ENCODE measurements around the gene TMEM250. TPM values are rescaled to one million over a fixed set of nuclear protein-coding genes. Genes with fewer than 3 reads are reported as not detected.
A peak's percentile ranks its signal among the peaks of the same experiment; 100 is the strongest.

TMEM250 gene
- total RNA-seq, 1 donor from 2014 or later, result 24.0 TPM

- Histone ChIP-seq H3K27ac (ENCODE audit: low read depth, low read length) (no peak overlapping the region), H3K9me3 (ENCODE audit: control insufficient read depth in 3 of 3, low read length in 3 of 3) (no peaks in the 10 kb centered on the region), H3K27me3 (ENCODE audit: control insufficient read depth in 3 of 3, insufficient read depth in 3 of 3, low read length in 3 of 3) (peaks cover 0 to 16% (median 14%) of the 10 kb centered on the region in 3 donors), H3K4me1 (ENCODE audit: control insufficient read depth in 3 of 3, insufficient read depth in 3 of 3, low read length in 3 of 3) (peaks cover 14 to 25% (median 14%) of the 10 kb centered on the region in 3 donors), H3K4me3 (ENCODE audit: low read length in 3 of 3) (no peak overlapping the region), H3K9ac (ENCODE audit: low read depth in 1 of 3, low read length in 3 of 3) (no peak overlapping the region), H3K36me3 (ENCODE audit: control insufficient read depth in 3 of 3, insufficient read depth in 3 of 3, low read length in 3 of 3) (no peaks in the 10 kb centered on the region)
Observed at GRCh38 chr9:136098844-136099243, 19.8 kb downstream of the TMEM250 start.

- Histone ChIP-seq H3K4me3 (ENCODE audit: low read length in 3 of 3) (no peak overlapping the region), H3K27ac (ENCODE audit: low read depth, low read length) (no peak overlapping the region), H3K36me3 (ENCODE audit: control insufficient read depth in 3 of 3, insufficient read depth in 3 of 3, low read length in 3 of 3) (no peaks in the 10 kb centered on the region), H3K27me3 (ENCODE audit: control insufficient read depth in 3 of 3, insufficient read depth in 3 of 3, low read length in 3 of 3) (peaks cover 0 to 16% (median 8%) of the 10 kb centered on the region in 3 donors), H3K9me3 (ENCODE audit: control insufficient read depth in 3 of 3, low read length in 3 of 3) (no peaks in the 10 kb centered on the region), H3K9ac (ENCODE audit: low read depth in 1 of 3, low read length in 3 of 3) (peak overlapping the region in 1 of 3 donors; percentile 33), H3K4me1 (ENCODE audit: control insufficient read depth in 3 of 3, insufficient read depth in 3 of 3, low read length in 3 of 3) (peaks cover 17 to 25% (median 17%) of the 10 kb centered on the region in 3 donors)
Observed at GRCh38 chr9:136098210-136098609, 20.5 kb downstream of the TMEM250 start.

- Histone ChIP-seq H3K27me3 (ENCODE audit: control insufficient read depth in 3 of 3, insufficient read depth in 3 of 3, low read length in 3 of 3) (peaks cover 0 to 14% (median 6%) of the 10 kb centered on the region in 3 donors), H3K4me3 (ENCODE audit: low read length in 3 of 3) (peak overlapping the region in 2 of 3 donors; percentile 62 to 78), H3K36me3 (ENCODE audit: control insufficient read depth in 3 of 3, insufficient read depth in 3 of 3, low read length in 3 of 3) (peaks cover 0 to 9% (median 0%) of the 10 kb centered on the region in 3 donors), H3K4me1 (ENCODE audit: control insufficient read depth in 3 of 3, insufficient read depth in 3 of 3, low read length in 3 of 3) (peaks cover 33 to 40% (median 34%) of the 10 kb centered on the region in 3 donors), H3K9ac (ENCODE audit: low read depth in 1 of 3, low read length in 3 of 3) (peak overlapping the region; percentile 71 to 94 (median 76)), H3K9me3 (ENCODE audit: control insufficient read depth in 3 of 3, low read length in 3 of 3) (no peaks in the 10 kb centered on the region), H3K27ac (ENCODE audit: low read depth, low read length) (peak overlapping the region; percentile 80)
Observed at GRCh38 chr9:136096505-136097001, 22.1 kb downstream of the TMEM250 start.

- Histone ChIP-seq H3K9me3 (ENCODE audit: control insufficient read depth in 3 of 3, low read length in 3 of 3) (no peaks in the 10 kb centered on the region), H3K27me3 (ENCODE audit: control insufficient read depth in 3 of 3, insufficient read depth in 3 of 3, low read length in 3 of 3) (peaks cover 0 to 11% (median 0%) of the 10 kb centered on the region in 3 donors), H3K4me1 (ENCODE audit: control insufficient read depth in 3 of 3, insufficient read depth in 3 of 3, low read length in 3 of 3) (peaks cover 44 to 52% (median 45%) of the 10 kb centered on the region in 3 donors), H3K9ac (ENCODE audit: low read depth in 1 of 3, low read length in 3 of 3) (peak within 1 kb of the TSS; percentile 88 to 94 (median 94)), H3K27ac (ENCODE audit: low read depth, low read length) (peak within 1 kb of the TSS; percentile 96), H3K4me3 (ENCODE audit: low read length in 3 of 3) (peak within 1 kb of the TSS; percentile 72 to 78 (median 78)), H3K36me3 (ENCODE audit: control insufficient read depth in 3 of 3, insufficient read depth in 3 of 3, low read length in 3 of 3) (peaks cover 0 to 9% (median 0%) of the 10 kb centered on the region in 3 donors)
Observed at GRCh38 chr9:136095070-136096058, 23.3 kb downstream of the TMEM250 start, which contains the start of gene NACC2. Gene NACC2, minus strand, starts transcription at chr9:136095289. Its CDS starts 44,768 bp downstream, at chr9:136050521.

- Histone ChIP-seq H3K9me3 (ENCODE audit: control insufficient read depth in 3 of 3, low read length in 3 of 3) (no peaks in the 10 kb centered on the region), H3K36me3 (ENCODE audit: control insufficient read depth in 3 of 3, insufficient read depth in 3 of 3, low read length in 3 of 3) (peaks cover 0 to 9% (median 0%) of the 10 kb centered on the region in 3 donors), H3K9ac (ENCODE audit: low read depth in 1 of 3, low read length in 3 of 3) (peak overlapping the region; percentile 88 to 94 (median 94)), H3K27me3 (ENCODE audit: control insufficient read depth in 3 of 3, insufficient read depth in 3 of 3, low read length in 3 of 3) (peaks cover 0 to 8% (median 0%) of the 10 kb centered on the region in 3 donors), H3K4me1 (ENCODE audit: control insufficient read depth in 3 of 3, insufficient read depth in 3 of 3, low read length in 3 of 3) (peaks cover 52 to 61% (median 55%) of the 10 kb centered on the region in 3 donors), H3K27ac (ENCODE audit: low read depth, low read length) (peak overlapping the region; percentile 96), H3K4me3 (ENCODE audit: low read length in 3 of 3) (peak overlapping the region; percentile 72 to 76 (median 73))
Observed at GRCh38 chr9:136093995-136094881, 24.4 kb downstream of the TMEM250 start.

GRCh38 chr9:136093346-136093986, 25.2 kb downstream of the TMEM250 start:
- H3K27me3 ChIP-seq (ENCODE audit: control insufficient read depth in 3 of 3, insufficient read depth in 3 of 3, low read length in 3 of 3), result peaks cover 0 to 2% (median 0%) of the 10 kb centered on the region in 3 donors
- peak overlapping the region; percentile 72 to 76 (median 73) for H3K4me3 ChIP-seq (ENCODE audit: low read length in 3 of 3)
- H3K4me1 ChIP-seq (ENCODE audit: control insufficient read depth in 3 of 3, insufficient read depth in 3 of 3, low read length in 3 of 3), result peaks cover 60 to 63% (median 63%) of the 10 kb centered on the region in 3 donors
- peak overlapping the region; percentile 96 for H3K27ac ChIP-seq (ENCODE audit: low read depth, low read length)
- H3K9me3 ChIP-seq (ENCODE audit: control insufficient read depth in 3 of 3, low read length in 3 of 3), result no peaks in the 10 kb centered on the region
- peak overlapping the region; percentile 88 to 94 (median 94) for H3K9ac ChIP-seq (ENCODE audit: low read depth in 1 of 3, low read length in 3 of 3)
- H3K36me3 ChIP-seq (ENCODE audit: control insufficient read depth in 3 of 3, insufficient read depth in 3 of 3, low read length in 3 of 3), result peaks cover 0 to 9% (median 0%) of the 10 kb centered on the region in 3 donors

- H3K4me1 ChIP-seq (ENCODE audit: control insufficient read depth in 3 of 3, insufficient read depth in 3 of 3, low read length in 3 of 3), result peaks cover 67 to 70% (median 69%) of the 10 kb centered on the region in 3 donors
- no peaks in the 10 kb centered on the region for H3K27me3 ChIP-seq (ENCODE audit: control insufficient read depth in 3 of 3, insufficient read depth in 3 of 3, low read length in 3 of 3)
- peak overlapping the region; percentile 81 to 94 (median 94) for H3K9ac ChIP-seq (ENCODE audit: low read depth in 1 of 3, low read length in 3 of 3)
- H3K27ac ChIP-seq (ENCODE audit: low read depth, low read length), result peak overlapping the region; percentile 96
- no peaks in the 10 kb centered on the region for H3K9me3 ChIP-seq (ENCODE audit: control insufficient read depth in 3 of 3, low read length in 3 of 3)
- peak overlapping the region; percentile 72 to 76 (median 73) for H3K4me3 ChIP-seq (ENCODE audit: low read length in 3 of 3)
- peaks cover 0 to 9% (median 0%) of the 10 kb centered on the region in 3 donors for H3K36me3 ChIP-seq (ENCODE audit: control insufficient read depth in 3 of 3, insufficient read depth in 3 of 3, low read length in 3 of 3)
Observed at GRCh38 chr9:136092741-136093140, 25.9 kb downstream of the TMEM250 start.

GRCh38 chr9:136092353-136092650, 26.4 kb downstream of the TMEM250 start:
- Histone ChIP-seq H3K9ac (ENCODE audit: low read depth in 1 of 3, low read length in 3 of 3) (peak overlapping the region; percentile 81 to 94 (median 94)), H3K27ac (ENCODE audit: low read depth, low read length) (peak overlapping the region; percentile 96), H3K4me3 (ENCODE audit: low read length in 3 of 3) (peak overlapping the region in 2 of 3 donors; percentile 73 to 76), H3K36me3 (ENCODE audit: control insufficient read depth in 3 of 3, insufficient read depth in 3 of 3, low read length in 3 of 3) (peaks cover 0 to 9% (median 0%) of the 10 kb centered on the region in 3 donors), H3K4me1 (ENCODE audit: control insufficient read depth in 3 of 3, insufficient read depth in 3 of 3, low read length in 3 of 3) (peaks cover 67 to 75% (median 74%) of the 10 kb centered on the region in 3 donors), H3K9me3 (ENCODE audit: control insufficient read depth in 3 of 3, low read length in 3 of 3) (no peaks in the 10 kb centered on the region), H3K27me3 (ENCODE audit: control insufficient read depth in 3 of 3, insufficient read depth in 3 of 3, low read length in 3 of 3) (no peaks in the 10 kb centered on the region)

Measured in skeletal muscle tissue (tissue), 4 donors.